ENCODE measurements around the gene SCN4A. TPM values are rescaled to one million over a fixed set of nuclear protein-coding genes. Genes with fewer than 3 reads are reported as not detected.

Gene SCN4A
- total RNA-seq, 2 experiments from 2014 or later: 0.33 to 0.75 TPM

DNA sequence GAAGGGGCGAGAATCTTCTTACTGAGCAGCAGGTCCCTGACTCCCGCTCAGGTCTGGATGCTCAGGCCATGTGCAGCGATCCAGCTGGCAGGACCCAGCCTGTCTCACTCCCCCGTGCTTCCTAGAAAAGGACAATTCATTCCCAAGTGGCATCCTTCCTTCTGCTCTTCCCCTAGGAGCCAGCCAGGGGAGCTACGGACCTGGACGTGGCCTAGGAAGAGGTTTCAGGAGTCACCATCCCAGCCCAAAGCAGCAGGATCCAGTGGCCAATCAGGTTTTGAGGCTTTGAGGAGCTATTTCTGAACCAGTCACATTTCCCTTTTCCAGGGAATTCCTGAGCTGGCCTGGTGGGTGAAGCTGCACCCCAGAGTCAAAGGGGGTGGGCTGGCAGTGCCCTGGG is 32.8 kb downstream of the SCN4A start:
- H3K36me3 Mint-ChIP-seq: no peaks in the 10 kb centered on the region
- intact Hi-C loops (cut with micrococcal nuclease): no loop called here
- no peaks in the 10 kb centered on the region for H3K9me3 Mint-ChIP-seq
- DNase-seq: no peak
- ChIA-PET CTCF (interaction anchor here (1.0 to 1.3 kb wide), 3 partner anchors 9 to 193 kb away, joined by 3 to 6 read pairs (median 5); no protein-coding TSS in a partner anchor), POLR2A (no interaction called here)
- H3K4me3 Mint-ChIP-seq: no peak overlapping the region
- no peaks in the 10 kb centered on the region for H3K27me3 Mint-ChIP-seq
- H3K27ac Mint-ChIP-seq: no peak overlapping the region
- H3K4me1 Mint-ChIP-seq (ENCODE audit: low read depth): peaks cover 2% of the 10 kb centered on the region

- Mint-ChIP-seq H3K4me3 (no peak overlapping the region), H3K36me3 (no peaks in the 10 kb centered on the region), H3K4me1 (ENCODE audit: low read depth) (peaks cover 2% of the 10 kb centered on the region), H3K9me3 (no peaks in the 10 kb centered on the region), H3K27ac (no peak overlapping the region), H3K27me3 (no peaks in the 10 kb centered on the region)
- ChIA-PET CTCF (interaction anchor here (1.0 to 1.3 kb wide), 3 partner anchors 8 to 194 kb away, joined by 3 to 6 read pairs (median 5); no protein-coding TSS in a partner anchor), POLR2A (no interaction called here)
- intact Hi-C loops (cut with micrococcal nuclease): no loop called here
- no peak for DNase-seq
These were observed 33.3 kb downstream of the SCN4A start for GRCh38 chr17:63939401-63939800.

DNA sequence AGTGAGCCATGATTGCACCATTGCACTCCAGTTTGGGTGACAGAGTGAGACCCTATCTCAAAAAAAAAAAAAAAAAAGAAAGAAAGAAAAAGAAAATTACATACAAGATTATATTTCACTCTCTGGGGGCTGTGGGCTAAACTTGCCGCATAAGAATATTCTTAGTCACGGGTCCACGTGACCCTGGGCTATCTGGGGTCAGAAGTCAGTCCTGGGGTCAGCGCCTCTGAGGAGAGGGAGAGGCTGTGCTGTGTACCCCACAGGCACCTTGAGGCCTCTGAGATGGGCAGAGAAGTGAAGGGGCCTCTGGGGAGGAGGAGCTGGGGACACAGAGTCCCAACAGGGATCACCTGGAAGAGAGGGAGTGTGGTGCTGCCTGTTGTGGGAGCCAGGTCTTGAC is 34.8 kb downstream of the SCN4A start:
- Mint-ChIP-seq H3K4me3 (no peak overlapping the region), H3K4me1 (ENCODE audit: low read depth) (peaks cover 2% of the 10 kb centered on the region), H3K9me3 (no peaks in the 10 kb centered on the region), H3K36me3 (no peaks in the 10 kb centered on the region), H3K27ac (no peak overlapping the region), H3K27me3 (no peaks in the 10 kb centered on the region)
- intact Hi-C loops (cut with micrococcal nuclease): no loop called here
- DNase-seq: no peak
- ChIA-PET CTCF (interaction anchor here (1.6 kb wide), 1 partner anchor 9 kb away, joined by 6 read pairs; no protein-coding TSS in a partner anchor), POLR2A (no interaction called here)

DNA sequence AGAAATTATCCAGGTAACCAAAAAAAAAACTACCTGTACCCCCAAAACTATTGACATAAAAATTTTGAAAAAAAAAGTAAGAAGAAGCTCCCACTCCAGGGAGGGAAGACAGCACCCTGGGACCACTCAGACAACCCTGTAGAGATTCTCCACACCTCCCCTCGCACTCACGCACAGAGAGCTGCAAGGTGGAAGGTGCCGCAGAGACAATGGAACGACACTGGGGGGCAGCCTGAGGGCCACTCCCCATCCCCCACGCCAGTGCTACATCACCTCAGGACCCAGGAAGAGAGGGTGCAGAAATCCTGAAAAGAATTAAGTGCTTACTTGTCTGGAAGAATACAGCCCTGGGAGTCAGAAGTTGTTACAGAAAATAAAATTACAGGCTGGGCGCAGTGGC is 35.4 kb downstream of the SCN4A start:
- Mint-ChIP-seq H3K36me3 (no peaks in the 10 kb centered on the region), H3K27me3 (no peaks in the 10 kb centered on the region), H3K27ac (no peak overlapping the region), H3K4me1 (ENCODE audit: low read depth) (peaks cover 6% of the 10 kb centered on the region), H3K4me3 (no peak overlapping the region), H3K9me3 (no peaks in the 10 kb centered on the region)
- ChIA-PET POLR2A (interaction anchor here (0.6 kb wide), 2 partner anchors 9 to 121 kb away, joined by 3 to 4 read pairs; no protein-coding TSS in a partner anchor), CTCF (interaction anchor here (1.6 to 2.3 kb wide), 2 partner anchors 9 to 92 kb away, joined by 4 to 6 read pairs; no protein-coding TSS in a partner anchor)
- intact Hi-C loops (cut with micrococcal nuclease): no loop called here
- DNase-seq: no peak

- H3K27me3 Mint-ChIP-seq: no peaks in the 10 kb centered on the region
- no peak overlapping the region for H3K27ac Mint-ChIP-seq
- CTCF ChIA-PET: interaction anchor here (0.5 to 2.4 kb wide), 9 partner anchors 12 to 91 kb away, joined by 3 to 10 read pairs (median 6); no protein-coding TSS in a partner anchor
- intact Hi-C loops (cut with micrococcal nuclease): loop anchor here (5.0 kb wide), 2 partner anchors 53 to 93 kb away; no protein-coding TSS in a partner anchor
- H3K36me3 Mint-ChIP-seq: peaks cover 2% of the 10 kb centered on the region
- H3K9me3 Mint-ChIP-seq: no peaks in the 10 kb centered on the region
- H3K4me3 Mint-ChIP-seq: no peak overlapping the region
- DNase-seq: no peak
- POLR2A ChIA-PET: no interaction called here
- H3K4me1 Mint-ChIP-seq (ENCODE audit: low read depth): peaks cover 19% of the 10 kb centered on the region
These were observed 38.3 kb downstream of the SCN4A start for GRCh38 chr17:63934183-63935112.

DNA sequence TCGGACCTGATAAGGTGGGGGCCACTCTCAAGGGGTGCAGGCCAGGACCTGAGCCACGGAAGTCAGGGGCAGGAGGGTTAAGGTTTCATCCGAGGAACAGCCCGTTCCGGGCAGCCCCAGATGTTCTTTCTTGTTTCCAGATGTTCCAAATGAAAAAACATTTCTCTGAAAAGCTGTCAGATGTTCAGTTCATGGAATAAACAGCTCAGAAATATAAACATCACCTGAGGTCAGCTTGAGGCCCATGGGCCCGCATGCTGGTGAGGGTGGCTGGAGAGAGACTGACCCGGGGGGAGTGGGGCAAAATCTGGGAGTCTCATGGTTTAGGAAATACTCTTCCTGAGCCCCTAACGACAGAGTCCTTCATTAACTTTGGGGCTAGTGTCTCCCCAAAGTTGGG is 39.1 kb downstream of the SCN4A start:
- intact Hi-C loops (cut with micrococcal nuclease): loop anchor here (5.0 kb wide), 2 partner anchors 54 to 94 kb away; no protein-coding TSS in a partner anchor
- Mint-ChIP-seq H3K36me3 (peaks cover 2% of the 10 kb centered on the region), H3K27ac (no peak overlapping the region), H3K4me1 (ENCODE audit: low read depth) (peaks cover 17% of the 10 kb centered on the region), H3K9me3 (no peaks in the 10 kb centered on the region), H3K4me3 (no peak overlapping the region), H3K27me3 (no peaks in the 10 kb centered on the region)
- POLR2A ChIA-PET: no interaction called here
- CTCF ChIA-PET: interaction anchor here (1.0 to 3.1 kb wide), 8 partner anchors 13 to 92 kb away, joined by 3 to 18 read pairs (median 7); partner anchors contain the start of gene CSHL1
- DNase-seq: no peak

GRCh38 chr17:63932721-63933120 is 40.0 kb downstream of the SCN4A start:
- POLR2A ChIA-PET: interaction anchor here (0.6 to 2.6 kb wide), 2 partner anchors 14 to 926 kb away, joined by 3 to 11 read pairs; no protein-coding TSS in a partner anchor
- CTCF ChIA-PET: interaction anchor here (1.2 to 3.1 kb wide), 12 partner anchors 9 to 487 kb away, joined by 3 to 26 read pairs (median 9); partner anchors contain the start of gene CSHL1
- peaks cover 2% of the 10 kb centered on the region for H3K36me3 Mint-ChIP-seq
- H3K4me1 Mint-ChIP-seq (ENCODE audit: low read depth): peaks cover 17% of the 10 kb centered on the region
- no peak for DNase-seq
- no peaks in the 10 kb centered on the region for H3K27me3 Mint-ChIP-seq
- no peaks in the 10 kb centered on the region for H3K9me3 Mint-ChIP-seq
- intact Hi-C loops (cut with micrococcal nuclease): loop anchor here (1.0 to 5.0 kb wide), 3 partner anchors 14 to 95 kb away; no protein-coding TSS in a partner anchor
- H3K4me3 Mint-ChIP-seq: peak overlapping the region; percentile 95
- H3K27ac Mint-ChIP-seq: peak overlapping the region; percentile 91

GRCh38 chr17:63931981-63932561 is 40.6 kb downstream of the SCN4A start, which contains the start of gene CD79B:
Gene CD79B, minus strand, starts transcription at chr17:63932331. Its CDS starts 70 bp downstream, at chr17:63932261.
- POLR2A ChIA-PET: interaction anchor here (0.6 to 2.6 kb wide), 3 partner anchors 15 to 927 kb away, joined by 3 to 11 read pairs (median 3); partner anchors contain the start of gene ICAM2
- peaks cover 2% of the 10 kb centered on the region for H3K36me3 Mint-ChIP-seq
- peaks cover 17% of the 10 kb centered on the region for H3K4me1 Mint-ChIP-seq (ENCODE audit: low read depth)
- H3K9me3 Mint-ChIP-seq: no peaks in the 10 kb centered on the region
- peak within 1 kb of the TSS; percentile 95 for H3K4me3 Mint-ChIP-seq
- H3K27ac Mint-ChIP-seq: peak within 1 kb of the TSS; percentile 91
- CTCF ChIA-PET: interaction anchor here (0.6 to 3.1 kb wide), 12 partner anchors 8 to 488 kb away, joined by 3 to 26 read pairs (median 9); partner anchors contain the start of genes CSHL1 and GH2
- peak; percentile 74 for DNase-seq
- intact Hi-C loops (cut with micrococcal nuclease): loop anchor here (1.0 to 5.0 kb wide), 3 partner anchors 14 to 95 kb away; no protein-coding TSS in a partner anchor
- H3K27me3 Mint-ChIP-seq: no peaks in the 10 kb centered on the region

DNA sequence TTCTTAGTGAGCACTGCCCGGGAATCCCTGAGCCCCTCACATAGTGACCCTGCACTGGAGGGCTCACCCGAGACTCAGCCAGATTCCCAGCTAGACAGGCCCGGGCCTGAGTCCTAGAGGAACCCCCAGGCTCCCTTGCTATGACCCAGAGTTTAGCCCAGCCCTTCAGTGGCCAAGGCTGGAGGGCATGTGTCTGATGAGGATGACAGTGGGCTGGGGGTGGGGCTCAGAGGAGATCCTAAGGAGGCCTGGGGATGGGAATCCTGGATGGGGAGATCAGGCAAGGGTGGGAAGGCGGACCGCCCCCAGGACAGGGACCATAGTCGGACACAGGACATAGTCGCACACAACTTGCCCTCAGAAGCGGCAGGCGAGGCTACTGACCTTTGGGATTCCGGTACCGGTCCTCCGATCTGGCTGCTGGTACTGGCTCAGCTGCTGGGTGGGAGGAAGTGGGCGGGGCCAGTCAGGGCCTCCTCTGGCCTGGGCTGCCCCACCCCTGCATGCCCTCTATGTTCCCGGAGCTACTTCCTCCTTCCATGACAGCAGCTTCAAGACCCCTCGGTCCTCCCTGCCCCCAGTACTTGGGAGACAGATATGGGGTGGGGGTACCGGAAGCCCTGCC is 41.7 kb downstream of the SCN4A start:
- ChIA-PET POLR2A (interaction anchor here (0.7 to 2.6 kb wide), 4 partner anchors 16 to 90 kb away, joined by 3 to 11 read pairs (median 3); partner anchors contain the start of genes ICAM2 and PRR29), CTCF (interaction anchor here (0.6 to 3.1 kb wide), 9 partner anchors 9 to 1804 kb away, joined by 4 to 26 read pairs (median 9); partner anchors contain the start of gene CSHL1)
- Mint-ChIP-seq H3K27me3 (no peaks in the 10 kb centered on the region), H3K4me1 (ENCODE audit: low read depth) (peaks cover 17% of the 10 kb centered on the region), H3K4me3 (peak overlapping the region; percentile 95), H3K27ac (peak overlapping the region; percentile 91), H3K36me3 (peaks cover 2% of the 10 kb centered on the region), H3K9me3 (no peaks in the 10 kb centered on the region)
- intact Hi-C loops (cut with micrococcal nuclease): loop anchor here (5.0 kb wide), 2 partner anchors 56 to 96 kb away; no protein-coding TSS in a partner anchor
- DNase-seq: peak; percentile 77

- no peak for DNase-seq
- peaks cover 2% of the 10 kb centered on the region for H3K36me3 Mint-ChIP-seq
- H3K27me3 Mint-ChIP-seq: no peaks in the 10 kb centered on the region
- CTCF ChIA-PET: interaction anchor here (0.6 to 3.1 kb wide), 6 partner anchors 10 to 404 kb away, joined by 3 to 18 read pairs (median 5); no protein-coding TSS in a partner anchor
- no peak overlapping the region for H3K4me3 Mint-ChIP-seq
- H3K9me3 Mint-ChIP-seq: no peaks in the 10 kb centered on the region
- H3K27ac Mint-ChIP-seq: no peak overlapping the region
- H3K4me1 Mint-ChIP-seq (ENCODE audit: low read depth): peaks cover 17% of the 10 kb centered on the region
- intact Hi-C loops (cut with micrococcal nuclease): loop anchor here (5.0 kb wide), 2 partner anchors 57 to 97 kb away; no protein-coding TSS in a partner anchor
- POLR2A ChIA-PET: interaction anchor here (0.7 to 2.6 kb wide), 2 partner anchors 17 to 68 kb away, joined by 3 to 11 read pairs; partner anchors contain the start of gene PRR29
These were observed 42.6 kb downstream of the SCN4A start for GRCh38 chr17:63929860-63930766.

All from activated CD4-positive, alpha-beta memory T cell treated with anti-CD3 and anti-CD28 coated beads for 36 hours (primary cell).